HG03108 (cell line): Measurements from ENCODE around the gene CBX4.
"Not testable (repeated sequence)": the region's sequence is repeated elsewhere in the genome, so short reads cannot be mapped to it uniquely, and the experiment has no call there.

ENCODE experiments used
- ATAC-seq: cut with Tn5 transposase; IDR thresholded peaks from one replicate; pipeline ENCODE4 v1.9.1; 2021; ENCODE audit warnings: moderate library complexity; ENCODE audit not compliant: unreplicated experiment

The CBX4 gene

GRCh38 chr17:79861413-79862216, 22.4 kb upstream of the CBX4 start:
- ATAC-seq = no peak

- ATAC-seq = no peak
These were observed 20.7 kb upstream of the CBX4 start for GRCh38 chr17:79859676-79860615.

GRCh38 chr17:79857095-79857494, 17.9 kb upstream of the CBX4 start:
- ATAC-seq = no peak

GRCh38 chr17:79855331-79856124, 16.3 kb upstream of the CBX4 start:
- ATAC-seq = no peak

GRCh38 chr17:79854080-79855060, 15.1 kb upstream of the CBX4 start:
- ATAC-seq = no peak

GRCh38 chr17:79853168-79853567, 13.9 kb upstream of the CBX4 start:
- ATAC-seq = not testable (repeated sequence)

GRCh38 chr17:79852748-79853147, 13.5 kb upstream of the CBX4 start:
- ATAC-seq = no peak

- ATAC-seq = no peak
These were observed 12.2 kb upstream of the CBX4 start for GRCh38 chr17:79851461-79851817.

GRCh38 chr17:79850571-79851460, 11.6 kb upstream of the CBX4 start:
- ATAC-seq = no peak

GRCh38 chr17:79849953-79850352, 10.7 kb upstream of the CBX4 start:
- ATAC-seq = no peak

- ATAC-seq = no peak
These were observed 9.1 kb upstream of the CBX4 start for GRCh38 chr17:79848370-79848766.

GRCh38 chr17:79847698-79848369, 8.6 kb upstream of the CBX4 start:
- no peak for ATAC-seq

GRCh38 chr17:79845601-79845949, 6.3 kb upstream of the CBX4 start:
- no peak for ATAC-seq

GRCh38 chr17:79844869-79845600, 5.8 kb upstream of the CBX4 start:
- no peak for ATAC-seq

- ATAC-seq = no peak
These were observed 4.9 kb upstream of the CBX4 start for GRCh38 chr17:79843816-79844800.

GRCh38 chr17:79843474-79843815, 4.2 kb upstream of the CBX4 start:
- ATAC-seq = no peak
